ENCODE measurements around the gene LGR5. TPM values are rescaled to one million over a fixed set of nuclear protein-coding genes. Genes with fewer than 3 reads are reported as not detected.

LGR5 gene
- total RNA-seq, 3 donors from 2014 or later: not detected

DNA sequence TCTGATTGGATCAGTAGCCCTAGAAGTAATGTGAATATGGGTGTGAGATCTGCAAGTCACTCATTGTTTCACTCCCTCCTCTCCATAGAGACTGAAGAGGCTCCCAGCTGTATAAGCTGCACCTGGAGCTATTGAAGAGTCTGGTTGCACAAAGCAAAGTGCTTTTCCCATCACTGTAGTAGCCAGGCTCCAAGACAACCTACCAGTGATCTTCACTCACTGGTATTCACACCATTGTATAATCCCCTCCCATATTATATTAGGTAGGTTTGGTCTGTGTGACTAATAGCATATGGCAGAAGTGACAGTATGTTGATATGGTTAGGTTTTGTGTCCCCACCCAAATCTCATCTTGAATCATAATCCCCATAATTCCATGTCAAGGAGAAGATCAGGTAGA lies 159.6 kb downstream of the LGR5 start:
- DNase-seq (no peak), ATAC-seq (peak; percentile 21 to 37)
- Mint-ChIP-seq H3K4me1 (ENCODE audit: low read depth) (no peaks in the 10 kb centered on the region), H3K9me3 (peaks cover 3% of the 10 kb centered on the region), H3K27me3 (ENCODE audit: low read depth) (peaks cover 17% of the 10 kb centered on the region), H3K4me3 (no peak overlapping the region), H3K36me3 (ENCODE audit: insufficient read depth) (no peaks in the 10 kb centered on the region)

DNA sequence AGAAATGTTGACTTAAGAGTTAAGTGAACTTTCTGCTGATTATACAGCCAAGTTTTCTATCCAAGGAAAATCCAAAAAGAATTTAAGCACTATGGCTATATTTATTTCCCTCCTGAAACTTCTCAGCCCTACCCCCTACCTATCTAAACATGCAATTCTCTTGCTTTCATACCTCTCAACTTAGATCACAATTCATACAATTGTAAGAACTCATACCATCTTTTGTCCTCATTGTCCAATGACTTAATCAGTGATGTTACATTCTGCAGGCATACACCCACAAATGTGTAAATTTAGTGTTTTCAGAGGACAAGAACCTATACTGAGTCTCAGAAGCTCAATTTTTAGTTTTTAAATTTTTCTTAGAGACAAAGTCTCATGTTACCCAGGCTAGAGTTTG lies 161.9 kb downstream of the LGR5 start:
- Mint-ChIP-seq H3K4me3 (no peak overlapping the region), H3K27me3 (ENCODE audit: low read depth) (peaks cover 4% of the 10 kb centered on the region), H3K4me1 (ENCODE audit: low read depth) (no peaks in the 10 kb centered on the region), H3K9me3 (peaks cover 3% of the 10 kb centered on the region), H3K36me3 (ENCODE audit: insufficient read depth) (peaks cover 8% of the 10 kb centered on the region)
- DNase-seq (no peak), ATAC-seq (no peak)

DNA sequence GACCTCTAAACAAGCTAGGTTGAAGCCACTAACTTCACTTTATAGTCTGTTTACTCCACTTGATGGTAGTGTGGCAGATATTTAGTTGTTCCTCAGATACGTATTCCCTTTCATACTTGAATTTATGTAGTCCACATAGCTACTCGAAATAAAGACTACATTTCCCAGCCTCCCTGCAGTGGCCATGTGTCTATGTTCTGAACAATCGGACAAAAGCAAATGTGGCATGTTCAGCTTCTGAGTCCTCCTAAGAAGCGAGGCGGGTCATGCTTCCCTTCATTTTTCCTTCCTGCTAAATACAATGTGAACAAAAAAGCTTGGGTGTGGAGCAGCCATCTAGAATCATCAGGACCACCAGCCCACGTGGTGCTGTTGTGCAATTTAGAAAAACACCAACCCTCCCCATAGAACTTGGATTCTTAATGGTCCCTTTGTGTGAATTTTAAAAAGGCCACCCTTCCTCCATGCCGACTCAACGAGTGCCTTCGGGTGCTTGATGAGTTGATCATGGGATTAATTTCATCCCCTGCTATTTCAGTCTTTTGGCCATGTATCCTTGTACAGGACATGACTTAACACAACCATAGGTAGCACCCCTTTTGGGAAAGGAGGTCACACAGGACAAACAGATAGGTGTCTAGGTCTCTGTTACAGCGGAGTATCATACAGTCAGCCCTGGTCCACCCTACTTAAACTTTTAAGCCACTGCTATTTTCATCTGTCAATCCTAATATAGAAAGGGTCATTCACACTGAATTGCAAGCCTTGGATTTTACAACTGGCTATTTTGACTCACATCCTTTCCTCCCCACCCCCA lies 163.4 kb downstream of the LGR5 start:
- Mint-ChIP-seq H3K4me1 (ENCODE audit: low read depth) (no peaks in the 10 kb centered on the region), H3K9me3 (peaks cover 3% of the 10 kb centered on the region), H3K4me3 (no peak overlapping the region), H3K27me3 (ENCODE audit: low read depth) (no peaks in the 10 kb centered on the region), H3K36me3 (ENCODE audit: insufficient read depth) (peaks cover 20% of the 10 kb centered on the region)
- ATAC-seq (no peak), DNase-seq (no peak)

DNA sequence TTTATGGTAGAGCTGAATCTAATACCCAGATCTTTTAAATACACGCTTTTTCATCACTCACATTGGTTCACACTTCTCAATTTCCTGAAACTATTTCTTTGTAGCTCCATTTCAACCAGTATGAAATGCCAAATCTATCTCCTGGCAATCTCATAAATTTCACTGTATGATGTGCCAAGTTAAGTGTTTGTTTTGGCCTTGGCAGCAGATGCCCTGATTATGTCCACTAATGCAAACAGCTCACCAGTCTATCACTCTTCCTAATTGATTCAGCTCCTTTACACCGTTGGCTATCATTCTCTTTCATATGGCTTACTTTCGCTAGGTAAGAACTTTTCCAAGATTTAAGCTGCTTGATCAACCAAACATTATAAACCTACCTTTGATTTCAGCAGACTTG lies 165.4 kb downstream of the LGR5 start:
- Mint-ChIP-seq H3K9me3 (no peaks in the 10 kb centered on the region), H3K4me3 (no peak overlapping the region), H3K27me3 (ENCODE audit: low read depth) (no peaks in the 10 kb centered on the region), H3K4me1 (ENCODE audit: low read depth) (peaks cover 3% of the 10 kb centered on the region), H3K36me3 (ENCODE audit: insufficient read depth) (peaks cover 32% of the 10 kb centered on the region)
- DNase-seq: no peak
- no peak for ATAC-seq

- Mint-ChIP-seq H3K36me3 (ENCODE audit: insufficient read depth) (peaks cover 48% of the 10 kb centered on the region), H3K4me3 (no peak overlapping the region), H3K4me1 (ENCODE audit: low read depth) (peaks cover 18% of the 10 kb centered on the region), H3K27me3 (ENCODE audit: low read depth) (no peaks in the 10 kb centered on the region), H3K9me3 (no peaks in the 10 kb centered on the region)
- no peak for DNase-seq
- ATAC-seq: no peak
Measured at GRCh38 chr12:71607494-71608330, 168.1 kb downstream of the LGR5 start.

DNA sequence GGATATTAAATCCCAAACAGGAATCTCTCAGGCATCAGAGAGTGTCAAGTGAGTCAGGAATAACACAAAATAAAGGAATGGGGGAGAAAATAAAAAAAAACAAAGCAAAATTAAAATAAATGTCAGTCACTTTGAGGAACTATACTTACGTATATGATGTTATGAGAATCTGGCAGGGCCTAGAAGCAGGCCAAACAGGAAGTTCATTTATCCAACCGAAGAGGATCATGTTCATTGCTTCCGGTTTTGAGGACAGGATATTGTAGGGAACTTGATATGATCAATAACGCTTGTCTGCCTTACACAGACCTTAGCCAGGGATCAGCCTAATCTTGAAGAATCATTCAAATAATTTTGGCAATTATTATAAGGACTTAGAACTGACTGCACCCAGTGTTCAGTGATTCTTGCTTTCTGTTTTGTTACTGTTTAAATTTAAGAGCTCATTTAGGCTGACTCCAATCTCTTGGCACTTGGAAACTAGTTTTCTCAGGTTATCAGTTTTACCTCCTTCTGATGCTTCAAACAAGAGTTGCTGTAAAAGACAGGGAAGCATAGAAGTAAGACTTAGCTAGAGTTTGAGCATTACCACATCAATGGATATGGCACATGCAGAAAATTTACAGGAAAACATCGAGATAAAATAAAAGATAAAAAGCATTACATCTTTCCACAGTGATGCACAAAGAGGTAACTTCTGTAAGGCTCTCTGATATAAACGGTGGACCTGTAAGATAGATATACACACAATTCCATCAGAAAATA lies 170.6 kb downstream of the LGR5 start:
- ATAC-seq (no peak), DNase-seq (no peak)
- Mint-ChIP-seq H3K9me3 (no peaks in the 10 kb centered on the region), H3K36me3 (ENCODE audit: insufficient read depth) (peaks cover 57% of the 10 kb centered on the region), H3K4me1 (ENCODE audit: low read depth) (peaks cover 18% of the 10 kb centered on the region), H3K27me3 (ENCODE audit: low read depth) (no peaks in the 10 kb centered on the region), H3K4me3 (no peak overlapping the region)

DNA sequence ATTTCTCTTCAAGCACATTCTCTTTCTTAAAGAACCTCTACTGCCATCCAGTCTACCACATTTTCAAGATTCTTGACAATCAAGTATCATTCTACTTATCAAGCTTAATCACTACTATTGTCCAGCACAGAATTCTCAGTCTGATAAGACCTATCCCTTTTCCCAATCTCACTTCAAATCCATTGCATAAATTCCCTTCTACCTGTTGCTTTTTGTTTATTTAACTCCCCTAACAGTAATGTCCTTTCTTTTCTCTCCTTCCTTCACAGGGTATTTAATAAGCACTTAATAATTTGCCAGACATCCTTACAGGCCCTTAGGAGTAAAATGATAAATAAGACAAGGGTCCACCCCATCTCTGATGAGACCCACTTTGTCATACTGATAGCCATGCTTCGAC lies 182.3 kb downstream of the LGR5 start:
- Mint-ChIP-seq H3K9me3 (no peaks in the 10 kb centered on the region), H3K4me1 (ENCODE audit: low read depth) (peaks cover 14% of the 10 kb centered on the region), H3K36me3 (ENCODE audit: insufficient read depth) (peaks cover 55% of the 10 kb centered on the region), H3K27me3 (ENCODE audit: low read depth) (no peaks in the 10 kb centered on the region), H3K4me3 (no peak overlapping the region)
- DNase-seq (no peak), ATAC-seq (no peak)

- Mint-ChIP-seq H3K36me3 (ENCODE audit: insufficient read depth) (peaks cover 50% of the 10 kb centered on the region), H3K9me3 (no peaks in the 10 kb centered on the region), H3K4me1 (ENCODE audit: low read depth) (peaks cover 16% of the 10 kb centered on the region), H3K4me3 (no peak overlapping the region), H3K27me3 (ENCODE audit: low read depth) (no peaks in the 10 kb centered on the region)
- no peak for ATAC-seq
- no peak for DNase-seq
Measured at GRCh38 chr12:71625476-71625875, 185.9 kb downstream of the LGR5 start.

DNA sequence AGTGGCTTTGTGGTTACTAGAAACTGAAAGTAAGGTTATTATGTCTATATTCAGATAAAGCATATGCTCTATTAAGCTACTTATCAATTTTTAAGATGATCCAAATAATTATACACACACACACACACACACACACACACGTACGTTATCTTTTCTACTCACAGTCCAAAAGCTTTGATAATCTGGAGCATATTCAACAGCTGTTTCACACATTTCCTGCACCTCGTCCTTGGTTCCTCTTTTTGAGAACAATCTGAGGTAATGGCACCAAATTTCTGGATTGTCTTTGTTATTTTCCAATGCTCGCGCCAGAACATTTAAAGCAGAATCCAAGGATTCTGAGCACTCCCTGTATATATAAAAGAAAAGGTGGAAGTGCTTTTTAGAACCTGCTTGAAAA lies 186.5 kb downstream of the LGR5 start:
- Mint-ChIP-seq H3K27me3 (ENCODE audit: low read depth) (no peaks in the 10 kb centered on the region), H3K36me3 (ENCODE audit: insufficient read depth) (peaks cover 47% of the 10 kb centered on the region), H3K4me1 (ENCODE audit: low read depth) (peaks cover 14% of the 10 kb centered on the region), H3K4me3 (no peak overlapping the region), H3K9me3 (no peaks in the 10 kb centered on the region)
- no peak for DNase-seq
- no peak for ATAC-seq

GRCh38 chr12:71626768-71627167 lies 187.2 kb downstream of the LGR5 start:
- Mint-ChIP-seq H3K4me3 (no peak overlapping the region), H3K36me3 (ENCODE audit: insufficient read depth) (peaks cover 41% of the 10 kb centered on the region), H3K9me3 (no peaks in the 10 kb centered on the region)

DNA sequence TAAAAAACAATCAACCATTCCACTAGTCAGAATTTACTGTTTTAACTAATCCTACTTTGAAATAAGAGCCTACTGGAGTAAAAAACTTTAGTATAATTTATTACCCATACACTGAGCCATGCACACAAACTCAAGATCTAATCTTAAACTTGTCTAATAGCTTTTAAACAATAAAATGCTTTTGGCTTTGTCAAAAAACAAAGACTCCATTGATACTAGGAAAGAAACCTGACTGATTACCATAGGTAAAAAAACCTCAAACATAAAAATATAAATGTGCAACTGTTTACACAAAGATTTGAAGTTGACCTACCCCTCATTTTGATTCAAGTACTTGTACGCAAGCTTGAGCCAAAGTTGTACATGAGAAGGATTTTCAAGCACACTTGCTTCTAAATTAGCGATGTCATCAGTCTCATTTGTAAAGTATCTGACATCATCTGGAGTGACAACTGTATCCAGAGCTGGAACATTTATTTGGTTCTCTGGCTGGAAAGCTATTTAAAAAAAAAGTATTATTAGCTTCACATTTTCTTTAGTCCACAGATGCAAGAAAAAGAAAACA lies 187.9 kb downstream of the LGR5 start:
- H3K4me1 Mint-ChIP-seq (ENCODE audit: low read depth): peaks cover 14% of the 10 kb centered on the region
- ATAC-seq: no peak
- H3K36me3 Mint-ChIP-seq (ENCODE audit: insufficient read depth): peaks cover 43% of the 10 kb centered on the region
- H3K9me3 Mint-ChIP-seq: no peaks in the 10 kb centered on the region
- H3K4me3 Mint-ChIP-seq: no peak overlapping the region
- no peaks in the 10 kb centered on the region for H3K27me3 Mint-ChIP-seq (ENCODE audit: low read depth)
- no peak for DNase-seq

More at GRCh38 chr12:71626768-71627167, 187.2 kb downstream of the LGR5 start:
- no peaks in the 10 kb centered on the region for H3K27me3 Mint-ChIP-seq (ENCODE audit: low read depth)
- peaks cover 14% of the 10 kb centered on the region for H3K4me1 Mint-ChIP-seq (ENCODE audit: low read depth)
- no peak for ATAC-seq
- no peak for DNase-seq
